Measurements from ENCODE around the gene MRPS30. TPM values are rescaled to one million over a fixed set of nuclear protein-coding genes. Genes with fewer than 3 reads are reported as not detected.
"Not testable (repeated sequence)": the region's sequence is repeated elsewhere in the genome, so short reads cannot be mapped to it uniquely, and the experiment has no call there.

Gene MRPS30
- total RNA-seq, 1 experiment from 2014 or later = 106 TPM

DNA sequence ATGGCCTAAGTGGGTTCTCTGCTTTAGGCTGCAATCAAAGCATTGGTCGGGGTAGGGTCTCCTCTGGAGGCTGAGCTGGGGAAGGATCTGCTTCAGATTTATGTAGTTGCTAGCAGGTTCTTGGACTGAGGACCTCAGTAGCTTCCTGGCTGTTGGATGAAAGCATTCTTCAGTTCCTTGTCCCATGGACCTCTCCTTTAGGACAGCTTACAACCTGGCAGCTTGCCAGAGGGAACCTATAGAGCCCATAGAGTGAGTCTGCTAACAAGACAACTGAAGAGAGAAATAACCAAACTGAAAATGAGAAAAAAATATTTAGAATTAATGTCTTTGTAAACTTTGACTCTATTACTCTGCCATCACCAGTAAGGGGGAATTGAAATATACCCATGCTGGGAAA, 12.4 kb downstream of the MRPS30 start:
- Histone ChIP-seq H3K27ac (no peak overlapping the region), H3K4me2 (no peak overlapping the region), H3K4me3 (no peak overlapping the region), H3K27me3 (ENCODE audit: insufficient read depth, low read depth) (no peaks in the 10 kb centered on the region), H3K79me2 (ENCODE audit: low read depth) (no peaks in the 10 kb centered on the region), H2AFZ (no peak overlapping the region), H3K9me2 (ENCODE audit: insufficient read depth) (no peaks in the 10 kb centered on the region), H4K20me1 (ENCODE audit: insufficient read depth) (no peaks in the 10 kb centered on the region), H3K9me3 (ENCODE audit: insufficient read depth, low read depth) (no peaks in the 10 kb centered on the region), H3K4me1 (replicated peaks; ENCODE audit: insufficient read depth) (no peaks in the 10 kb centered on the region), H3F3A (ENCODE audit: insufficient read depth, low read depth) (no peaks in the 10 kb centered on the region), H3K36me3 (ENCODE audit: low read depth) (peaks cover 26% of the 10 kb centered on the region)
- CTCF ChIA-PET = interaction anchor here (0.6 kb wide), 1 partner anchor 129 kb away, joined by 3 read pairs; no protein-coding TSS in a partner anchor
- POLR2A ChIA-PET (ENCODE audit: unreplicated experiment) = no interaction called here
- no TSS peak for BruUV-seq (replicated peaks)
- TF ChIP-seq CTCF (conservative IDR thresholded peaks at IDR 0.05) (no peak), EZH2 (IDR thresholded peaks at IDR 0.05; ENCODE audit: low read depth) (no peak)
- intact Hi-C loops (cut with micrococcal nuclease; ENCODE audit: unreplicated experiment) = no loop called here
- no peak for DNase-seq

- H3K9me2 ChIP-seq (ENCODE audit: insufficient read depth); H3K4me2 ChIP-seq; H2AFZ ChIP-seq; H3K27me3 ChIP-seq (ENCODE audit: insufficient read depth, low read depth); H3F3A ChIP-seq (ENCODE audit: insufficient read depth, low read depth); H3K9me3 ChIP-seq (ENCODE audit: insufficient read depth, low read depth); H3K27ac ChIP-seq; CTCF ChIA-PET; H4K20me1 ChIP-seq (ENCODE audit: insufficient read depth); H3K4me1 ChIP-seq (replicated peaks; ENCODE audit: insufficient read depth); H3K79me2 ChIP-seq (ENCODE audit: low read depth); BruUV-seq (replicated peaks); DNase-seq; POLR2A ChIA-PET (ENCODE audit: unreplicated experiment); intact Hi-C loops (cut with micrococcal nuclease; ENCODE audit: unreplicated experiment); H3K4me3 ChIP-seq: not testable (repeated sequence)
- H3K36me3 ChIP-seq (ENCODE audit: low read depth) = peaks cover 11% of the 10 kb centered on the region; the same call in 1 of the 2 replicates
Measured at GRCh38 chr5:44824662-44825061, 15.9 kb downstream of the MRPS30 start.

GRCh38 chr5:44827681-44828080, 18.9 kb downstream of the MRPS30 start:
- intact Hi-C loops (cut with micrococcal nuclease; ENCODE audit: unreplicated experiment) = no loop called here
- Histone ChIP-seq H3K4me3 (no peak overlapping the region), H3K79me2 (ENCODE audit: low read depth) (no peaks in the 10 kb centered on the region), H3K9me3 (ENCODE audit: insufficient read depth, low read depth) (no peaks in the 10 kb centered on the region; the same call in 1 of the 2 replicates), H4K20me1 (ENCODE audit: insufficient read depth) (no peaks in the 10 kb centered on the region; the same call in 1 of the 2 replicates), H3K36me3 (ENCODE audit: low read depth) (peaks cover 7% of the 10 kb centered on the region; the same call in 1 of the 2 replicates), H3F3A (ENCODE audit: insufficient read depth, low read depth) (peaks cover 5% of the 10 kb centered on the region; the same call in 1 of the 2 replicates), H3K4me1 (replicated peaks; ENCODE audit: insufficient read depth) (no peaks in the 10 kb centered on the region), H2AFZ (no peak overlapping the region), H3K4me2 (no peak overlapping the region), H3K27me3 (ENCODE audit: insufficient read depth, low read depth) (no peaks in the 10 kb centered on the region), H3K27ac (no peak overlapping the region), H3K9me2 (ENCODE audit: insufficient read depth) (no peaks in the 10 kb centered on the region; the same call in 1 of the 2 replicates)
- no peak for TF ChIP-seq CTCF (conservative IDR thresholded peaks at IDR 0.05)
- no TSS peak for BruUV-seq (replicated peaks)
- CTCF ChIA-PET = interaction anchor here (0.7 kb wide), 1 partner anchor 1915 kb away, joined by 4 read pairs; no protein-coding TSS in a partner anchor
- POLR2A ChIA-PET (ENCODE audit: unreplicated experiment) = no interaction called here
- DNase-seq = no peak

- no peaks in the 10 kb centered on the region; the same call in 1 of the 2 replicates for H4K20me1 ChIP-seq (ENCODE audit: insufficient read depth)
- H3K27ac ChIP-seq = no peak overlapping the region
- H3K36me3 ChIP-seq (ENCODE audit: low read depth) = no peaks in the 10 kb centered on the region
- H3K79me2 ChIP-seq (ENCODE audit: low read depth) = no peaks in the 10 kb centered on the region
- TF ChIP-seq CTCF (conservative IDR thresholded peaks at IDR 0.05) = no peak
- TF ChIP-seq EZH2 (IDR thresholded peaks at IDR 0.05; ENCODE audit: low read depth) = no peak
- H3K4me1 ChIP-seq (replicated peaks; ENCODE audit: insufficient read depth) = no peaks in the 10 kb centered on the region
- ChIA-PET POLR2A (ENCODE audit: unreplicated experiment) (no interaction called here), CTCF (no interaction called here)
- H3K4me3 ChIP-seq = no peak overlapping the region
- intact Hi-C loops (cut with micrococcal nuclease; ENCODE audit: unreplicated experiment) = no loop called here
- no peaks in the 10 kb centered on the region; the same call in 1 of the 2 replicates for H3K9me2 ChIP-seq (ENCODE audit: insufficient read depth)
- H3K27me3 ChIP-seq (ENCODE audit: insufficient read depth, low read depth) = no peaks in the 10 kb centered on the region
- no TSS peak for BruUV-seq (replicated peaks)
- H3F3A ChIP-seq (ENCODE audit: insufficient read depth, low read depth) = peaks cover 5% of the 10 kb centered on the region; the same call in 1 of the 2 replicates
- no peak overlapping the region for H3K4me2 ChIP-seq
- H3K9me3 ChIP-seq (ENCODE audit: insufficient read depth, low read depth) = no peaks in the 10 kb centered on the region; the same call in 1 of the 2 replicates
- H2AFZ ChIP-seq = no peak overlapping the region
- no peak for DNase-seq
Measured at GRCh38 chr5:44828719-44829118, 20.0 kb downstream of the MRPS30 start.
